A549 (cell line): ENCODE data around the gene ODAD4. TPM values are rescaled to one million over a fixed set of nuclear protein-coding genes. Genes with fewer than 3 reads are reported as not detected.

ENCODE experiments used
- ATAC-seq, 2 experiments: fragments of 200-7000 bp in 1 of 2; fragments of >200 bp in 1 of 2; cut with Nextera tagmentation in 1 of 2; cut with Tn5 transposase in 1 of 2; 3 replicates each; pipeline versions ENCODE4 v1.8.0 to v1.9.1; 2018 to 2020; ENCODE audit warnings: mild to moderate bottlenecking in 1 of 2, moderate library complexity in 1 of 2
- CTCF ChIA-PET: fragments of 300-600 bp; sonication (Branson Sonifier 250); formaldehyde crosslinking; extraction: SDS; loops from one replicate; lab custom pipeline; 2021; ENCODE audit warnings: antibody characterized with exemption, inconsistent platforms; lab: Yijun Ruan, JAX
- POLR2A ChIA-PET: fragments of 350-600 bp; formaldehyde crosslinking; extraction: SDS; loops from one replicate; lab custom pipeline; 2021; ENCODE audit warnings: antibody characterized with exemption, inconsistent platforms; lab: Yijun Ruan, JAX
- DNase-seq, 2 experiments: peaks; one replicate each; pipeline versions ENCODE4 v3.0.0 to v3.0.0-alpha.2; 2011 to 2016; ENCODE audit warnings: low read depth in 1 of 2, low spot score in 1 of 2
- FAIRE-seq: peaks from 2 replicates; lab custom pipeline; 2011; peaks lifted over from hg19 to GRCh38; lab: Jason Lieb, UNC
- H3K27ac ChIP-seq, 2 experiments: fragments of >200 bp; sonication (Bioruptor Twin); formaldehyde crosslinking; 3 replicates each; pipeline ENCODE4 v1.5.1; 2016 to 2017
- H3K4me1 ChIP-seq: fragments of >200 bp; sonication (Bioruptor Twin); formaldehyde crosslinking; 3 replicates; pipeline ENCODE4 v1.6.1; 2016
- H3K4me2 ChIP-seq: fragments of >200 bp; sonication (Bioruptor Twin); formaldehyde crosslinking; 3 replicates; pipeline ENCODE4 v1.6.1; 2016
- H3K4me3 ChIP-seq: fragments of >200 bp; sonication (Bioruptor Twin); formaldehyde crosslinking; 3 replicates; pipeline ENCODE4 v1.5.1; 2016
- H3K9me3 ChIP-seq: fragments of >200 bp; sonication (Bioruptor Twin); formaldehyde crosslinking; 3 replicates; pipeline ENCODE4 v1.6.1; 2016
- BHLHE40 ChIP-seq: IDR thresholded peaks from 2 replicates; pipeline ENCODE4 v1.6.1; 2012; ENCODE audit warnings: low read depth, low read length, inconsistent platforms
- CBX2 ChIP-seq: fragments of 200-600 bp; sonication (generic); IDR thresholded peaks from 2 replicates; pipeline ENCODE4 v1.6.1; 2016; ENCODE audit warnings: low read depth, mild to moderate bottlenecking, borderline replicate concordance
- CEBPB ChIP-seq, 2 experiments: fragments of >200 bp in 1 of 2; sonication (Bioruptor Twin) in 1 of 2; formaldehyde crosslinking in 1 of 2; IDR thresholded peaks; 2 replicates each; pipeline ENCODE4 v1.6.1; 2012 to 2016
- EHF ChIP-seq: fragments of 250-450 bp; sonication (Bioruptor Pico); IDR thresholded peaks from 2 replicates; pipeline ENCODE4 v1.5.0; 2020; ENCODE audit warnings: mild to moderate bottlenecking
- JUN ChIP-seq, 2 experiments: fragments of >200 bp; sonication (Bioruptor Twin); formaldehyde crosslinking; IDR thresholded peaks; 2 replicates in 1 of 2; 3 replicates in 1 of 2; pipeline ENCODE4 v1.6.1; 2016 to 2017
- KDM5A ChIP-seq: fragments of 200-600 bp; sonication (generic); IDR thresholded peaks from 2 replicates; pipeline ENCODE4 v1.6.1; 2016; ENCODE audit warnings: antibody characterized with exemption, mild to moderate bottlenecking
- MAFK ChIP-seq: fragments of 450-650 bp; IDR thresholded peaks from 2 replicates; pipeline ENCODE4 v1.6.1; 2014; ENCODE audit not compliant: partially characterized antibody
- MAZ ChIP-seq: fragments of 150-350 bp; IDR thresholded peaks from 2 replicates; pipeline ENCODE4 v1.6.1; 2014; ENCODE audit warnings: antibody characterized with exemption, low read depth, low read length, borderline replicate concordance
- PBX3 ChIP-seq: IDR thresholded peaks from 2 replicates; pipeline ENCODE4 v1.6.1; 2012
- RAD21 ChIP-seq, 2 experiments: fragments of >200 bp in 1 of 2; sonication (Bioruptor Twin) in 1 of 2; formaldehyde crosslinking in 1 of 2; IDR thresholded peaks in 1 of 2; conservative IDR thresholded peaks in 1 of 2; 2 replicates in 1 of 2; 3 replicates in 1 of 2; pipeline ENCODE4 v1.6.1; 2012 to 2018; ENCODE audit warnings: inconsistent platforms in 1 of 2
- RFX5 ChIP-seq: fragments of 450-650 bp; IDR thresholded peaks from 2 replicates; pipeline ENCODE4 v1.7.1; 2014; ENCODE audit warnings: antibody characterized with exemption, mild to moderate bottlenecking, moderate library complexity
- SMC3 ChIP-seq: fragments of >200 bp; sonication (Bioruptor Twin); formaldehyde crosslinking; IDR thresholded peaks from 3 replicates; pipeline ENCODE4 v1.6.1; 2018; ENCODE audit warnings: inconsistent platforms
- ZFP36 ChIP-seq: fragments of 450-650 bp; IDR thresholded peaks from 2 replicates; pipeline ENCODE4 v1.6.1; 2014; ENCODE audit warnings: borderline replicate concordance; ENCODE audit not compliant: partially characterized antibody
- ZNF302 ChIP-seq: fragments of 250-450 bp; sonication (Bioruptor Pico); IDR thresholded peaks from 2 replicates; pipeline ENCODE4 v1.9.0; 2021; ENCODE audit warnings: inconsistent platforms, mild to moderate bottlenecking, moderate library complexity
- WGBS: methylation state at CpG from one replicate; pipeline ENCODE4 v1.1.6; 2017; ENCODE audit errors: missing lambda C conversion rate; 5-methylcytosine and 5-hydroxymethylcytosine counted together
- polyA plus RNA-seq, 4 experiments: library from polyadenylated mRNA; depleted of rRNA in 3 of 4; stranded (reverse); fragments of >200 nt; fragmentation: RNase III in 1 of 4; extraction: RNeasy Plus Mini Kit Qiagen cat#74134 plus additional on column Dnase treatment in 1 of 4; gene quantifications; 2 replicates in 3 of 4; 3 replicates in 1 of 4; pipeline ENCODE4 v1.2.3, GENCODE V29; 2011 to 2017
- TF ChIP-seq, protein P1 (sequence below): fragments of >200 bp; sonication (Bioruptor Twin); formaldehyde crosslinking; IDR thresholded peaks from 3 replicates; pipeline ENCODE4 v1.6.1; 2016

ODAD4 gene
- polyA plus RNA-seq, 2 of the 4 experiments (the other 2 are of a cell fraction), result 2.0 to 2.3 TPM

DNA sequence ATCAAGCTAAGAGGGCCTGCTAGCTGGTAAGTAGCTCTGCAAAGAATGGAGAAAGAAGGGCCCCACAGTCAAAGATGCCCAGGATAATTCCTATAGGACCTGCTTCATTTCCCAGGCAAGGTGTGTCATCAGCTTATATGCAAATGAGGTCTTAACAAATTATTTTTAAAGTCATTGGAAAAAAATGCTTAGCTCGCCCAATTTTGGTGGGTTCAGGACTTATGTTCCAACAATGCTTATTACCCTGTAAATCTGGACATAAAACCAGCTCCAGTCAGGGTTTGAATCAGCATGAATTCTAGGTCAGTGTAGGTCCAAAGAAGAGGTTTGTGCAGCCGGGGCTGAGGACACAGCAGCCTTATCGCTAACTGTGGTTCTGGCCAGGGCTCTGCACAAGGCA is 37.0 kb upstream of the ODAD4 start:
- ATAC-seq (no peak), FAIRE-seq (no peak), DNase-seq (no peak)
- Histone ChIP-seq H3K4me2 (no peak overlapping the region), H3K4me1 (peaks cover 80% of the 10 kb centered on the region), H3K27ac (peak overlapping the region in 1 of 2 experiments; percentile 60; a peak in 3 of 6 replicates), H3K9me3 (no peaks in the 10 kb centered on the region), H3K4me3 (no peak overlapping the region)
- POLR2A ChIA-PET, result interaction anchor here (0.6 to 0.7 kb wide), 4 partner anchors 20 to 66 kb away, joined by 3 to 5 read pairs (median 4); no protein-coding TSS in a partner anchor
- CTCF ChIA-PET, result interaction anchor here (0.5 to 9.6 kb wide), 8 partner anchors 9 to 156 kb away, joined by 3 to 62 read pairs (median 5); no protein-coding TSS in a partner anchor
- 86% methylated on average over 3 of the region's 3 CpGs for WGBS
- TF ChIP-seq MAFK (peak; percentile 65), EHF (CRISPR knock-in tag) (no peak), BHLHE40 (no peak), ZFP36 (no peak)

- Histone ChIP-seq H3K4me2 (peak overlapping the region; percentile 59), H3K4me3 (no peak overlapping the region), H3K9me3 (no peaks in the 10 kb centered on the region), H3K4me1 (peaks cover 80% of the 10 kb centered on the region), H3K27ac (peak overlapping the region; percentile 67 to 81)
- FAIRE-seq (no peak), DNase-seq (peak in 1 of 2 experiments; percentile 57), ATAC-seq (peak; percentile 46 to 48)
- WGBS, result 46% methylated on average over 7 of the region's 7 CpGs
- ChIA-PET CTCF (interaction anchor here (0.6 to 9.6 kb wide), 13 partner anchors 8 to 825 kb away, joined by 3 to 62 read pairs (median 4); partner anchors contain the start of gene ACLY), POLR2A (interaction anchor here (1.3 to 2.2 kb wide), 2 partner anchors 13 to 53 kb away, joined by 3 to 12 read pairs; no protein-coding TSS in a partner anchor)
- no peak for TF ChIP-seq ZFP36
- TF ChIP-seq MAFK, result no peak
- TF ChIP-seq, protein P1, sequence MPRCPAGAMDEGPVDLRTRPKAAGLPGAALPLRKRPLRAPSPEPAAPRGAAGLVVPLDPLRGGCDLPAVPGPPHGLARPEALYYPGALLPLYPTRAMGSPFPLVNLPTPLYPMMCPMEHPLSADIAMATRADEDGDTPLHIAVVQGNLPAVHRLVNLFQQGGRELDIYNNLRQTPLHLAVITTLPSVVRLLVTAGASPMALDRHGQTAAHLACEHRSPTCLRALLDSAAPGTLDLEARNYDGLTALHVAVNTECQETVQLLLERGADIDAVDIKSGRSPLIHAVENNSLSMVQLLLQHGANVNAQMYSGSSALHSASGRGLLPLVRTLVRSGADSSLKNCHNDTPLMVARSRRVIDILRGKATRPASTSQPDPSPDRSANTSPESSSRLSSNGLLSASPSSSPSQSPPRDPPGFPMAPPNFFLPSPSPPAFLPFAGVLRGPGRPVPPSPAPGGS, result 0 out of 3 replicates have a peak, but pooled peaks have one; percentile 19
- peak; percentile 36; the same call in 1 of the 2 replicates for TF ChIP-seq PBX3
- peak in 1 of 2 experiments; percentile 17; a peak in 1 of 5 replicates for TF ChIP-seq JUN (IDR thresholded peaks at IDR 0.05)
- 0 out of 3 replicates have a peak, but pooled peaks have one; percentile 16 for TF ChIP-seq SMC3
- TF ChIP-seq CEBPB (IDR thresholded peaks at IDR 0.05), result peak; percentile 69 to 90; a peak in 3 of 4 replicates
- TF ChIP-seq ZNF302, result no peak
- TF ChIP-seq RAD21 (conservative IDR thresholded peaks at IDR 0.05 in 1 of 2, IDR thresholded peaks at IDR 0.05 in 1 of 2), result 0 out of 5 replicates have a peak, but pooled peaks of 1 of the 2 experiments have one; percentile 26
- TF ChIP-seq MAZ, result no peak
Observed at GRCh38 chr17:41894791-41895331, 35.6 kb upstream of the ODAD4 start.

- H3K9me3 ChIP-seq, result no peaks in the 10 kb centered on the region
- FAIRE-seq, result no peak
- H3K27ac ChIP-seq, result peak overlapping the region; percentile 67 to 81
- TF ChIP-seq KDM5A (no peak), CBX2 (no peak), RFX5 (no peak)
- POLR2A ChIA-PET, result interaction anchor here (1.3 to 2.2 kb wide), 3 partner anchors 12 to 54 kb away, joined by 3 to 12 read pairs (median 4); partner anchors contain the start of gene ODAD4
- peaks cover 80% of the 10 kb centered on the region for H3K4me1 ChIP-seq
- CTCF ChIA-PET, result interaction anchor here (0.9 to 9.6 kb wide), 11 partner anchors 9 to 158 kb away, joined by 3 to 62 read pairs (median 4); partner anchors contain the start of gene ACLY
- ATAC-seq, result peak in 1 of 2 experiments; percentile 2; a peak in 2 of 6 replicates
- no peak overlapping the region for H3K4me3 ChIP-seq
- 86% methylated on average over 5 of the region's 5 CpGs for WGBS
- peak overlapping the region; percentile 59 for H3K4me2 ChIP-seq
- no peak for DNase-seq
Observed at GRCh38 chr17:41895617-41896016, 34.8 kb upstream of the ODAD4 start.
